Measurements from ENCODE around the gene HOXA9. TPM values are rescaled to one million over a fixed set of nuclear protein-coding genes. Genes with fewer than 3 reads are reported as not detected.

The HOXA9 gene
- polyA plus RNA-seq, 2 of the 4 experiments (the other 2 are of a cell fraction): 1.4 TPM

GRCh38 chr7:27207348-27207985 lies 42.1 kb upstream of the HOXA9 start:
- FAIRE-seq: no peak

GRCh38 chr7:27205325-27206280 lies 40.3 kb upstream of the HOXA9 start:
- Histone ChIP-seq H3K9me3 (no peaks in the 10 kb centered on the region), H3K27ac (no peak overlapping the region), H3K4me1 (peaks cover 11% of the 10 kb centered on the region), H3K4me3 (no peak overlapping the region), H3K4me2 (no peak overlapping the region)
- DNase-seq (ENCODE audit: low read depth in 1 of 2, low spot score in 1 of 2): no peak
- TF ChIP-seq MYC (IDR thresholded peaks at IDR 0.05; ENCODE audit: borderline replicate concordance, low read length) (no peak), BHLHE40 (IDR thresholded peaks at IDR 0.05; ENCODE audit: low read depth, low read length) (no peak), HES2 (IDR thresholded peaks at IDR 0.05) (no peak), CHD4 (IDR thresholded peaks at IDR 0.05; ENCODE audit: borderline replicate concordance) (no peak), PBX3 (IDR thresholded peaks at IDR 0.05) (no peak), HMGXB4 (CRISPR knock-in tag; IDR thresholded peaks at IDR 0.05; ENCODE audit: borderline replicate concordance) (no peak), ATOH8 (CRISPR knock-in tag; IDR thresholded peaks at IDR 0.05; ENCODE audit: low read depth) (no peak), CEBPB (IDR thresholded peaks at IDR 0.05) (no peak), BCL3 (IDR thresholded peaks at IDR 0.05) (no peak), POLR2AphosphoS2 (conservative IDR thresholded peaks at IDR 0.05; ENCODE audit: low read length) (no peak), RARB (CRISPR knock-in tag; IDR thresholded peaks at IDR 0.05) (no peak), CHD2 (IDR thresholded peaks at IDR 0.05; ENCODE audit: low read length, partially characterized antibody) (no peak), SMC3 (IDR thresholded peaks at IDR 0.05) (no peak), NFE2L2 (conservative IDR thresholded peaks at IDR 0.05; ENCODE audit: low read length) (no peak), HEYL (CRISPR knock-in tag; IDR thresholded peaks at IDR 0.05) (no peak), SREBF2 (IDR thresholded peaks at IDR 0.05) (no peak)
- no peak for FAIRE-seq
- 84% methylated on average over 52 of the region's 52 CpGs for WGBS (ENCODE audit: missing lambda C conversion rate)
- ChIA-PET POLR2A (no interaction called here), CTCF (interaction anchor here (0.6 to 1.8 kb wide), 5 partner anchors 10 to 716 kb away, joined by 3 to 6 read pairs (median 3); no protein-coding TSS in a partner anchor)
- no peak for ATAC-seq

More at GRCh38 chr7:27207348-27207985, 42.1 kb upstream of the HOXA9 start:
- ATAC-seq: no peak
- H3K4me1 ChIP-seq: peaks cover 9% of the 10 kb centered on the region; the same call in 2 of the 3 replicates
- H3K4me2 ChIP-seq: no peak overlapping the region
- no peak for TF ChIP-seq NR3C1 (IDR thresholded peaks at IDR 0.05)
- POLR2A ChIA-PET: no interaction called here
- no peak overlapping the region for H3K27ac ChIP-seq
- DNase-seq (ENCODE audit: low read depth in 1 of 2, low spot score in 1 of 2): no peak
- 62% methylated on average over 7 of the region's 7 CpGs for whole genome bisulfite sequencing (ENCODE audit: missing lambda C conversion rate)
- no peaks in the 10 kb centered on the region for H3K9me3 ChIP-seq
- CTCF ChIA-PET: interaction anchor here (0.6 to 2.1 kb wide), 7 partner anchors 12 to 886 kb away, joined by 3 to 11 read pairs (median 4); no protein-coding TSS in a partner anchor
- H3K4me3 ChIP-seq: no peak overlapping the region

Data from A549 (cell line).